Mesodermal cell (in vitro differentiated cells): Measurements from ENCODE around the gene H2AZ2.
"Not testable (repeated sequence)": the region's sequence is repeated elsewhere in the genome, so short reads cannot be mapped to it uniquely, and the experiment has no call there.

Source experiments
- H3K27ac ChIP-seq: 2 replicates; pipeline ENCODE4 v1.7.0; 2013; ENCODE audit warnings: mild to moderate bottlenecking, low read depth, low read length, moderate library complexity; ENCODE audit not compliant: severe bottlenecking
- H3K36me3 ChIP-seq: 2 replicates; pipeline ENCODE4 v1.7.1; 2013; ENCODE audit warnings: mild to moderate bottlenecking, low read length, moderate library complexity; ENCODE audit not compliant: control insufficient read depth, insufficient read depth
- H3K4me1 ChIP-seq: one replicate; pipeline ENCODE4 v1.7.1; 2013; ENCODE audit warnings: mild to moderate bottlenecking, low read length; ENCODE audit not compliant: insufficient read depth, control insufficient read depth, poor library complexity, severe bottlenecking
- H3K4me3 ChIP-seq: 2 replicates; pipeline ENCODE4 v1.7.0; 2013; ENCODE audit warnings: low read length, control low read depth, mild to moderate bottlenecking; ENCODE audit not compliant: insufficient read depth, poor library complexity, severe bottlenecking; ENCODE audit errors: extremely low read depth
- H3K9me3 ChIP-seq: 2 replicates; pipeline ENCODE4 v1.7.1; 2013; ENCODE audit warnings: mild to moderate bottlenecking, low read length, moderate library complexity; ENCODE audit not compliant: control insufficient read depth
- WGBS, 2 experiments: methylation state at CpG; one replicate each; pipeline ENCODE4 v1.1.5; 2013; ENCODE audit warnings: missing lambda C conversion rate in 2 of 2; ENCODE audit not compliant: insufficient coverage in 2 of 2; 5-methylcytosine and 5-hydroxymethylcytosine counted together

Gene H2AZ2

DNA sequence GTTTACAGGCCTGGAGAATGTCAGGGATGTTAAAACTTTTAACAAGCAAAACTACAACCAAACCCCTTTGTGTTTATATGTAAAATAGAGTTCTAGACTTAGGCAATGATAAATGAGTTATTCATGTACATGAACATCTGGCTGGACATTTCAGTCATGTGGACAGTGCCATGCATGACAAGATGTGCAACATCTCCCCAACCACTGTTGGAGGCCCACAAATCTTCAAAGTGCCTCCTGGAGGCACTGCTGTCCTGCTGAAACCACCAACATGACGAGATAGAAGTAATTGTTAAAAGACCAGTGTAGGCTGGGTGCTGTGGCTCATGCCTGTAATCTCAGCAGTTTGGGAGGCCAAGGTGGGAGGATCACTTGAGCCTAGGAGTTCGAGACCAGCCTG lies 33.0 kb downstream of the H2AZ2 start:
- H3K36me3 ChIP-seq: no peaks in the 10 kb centered on the region
- no peaks in the 10 kb centered on the region for H3K4me1 ChIP-seq
- WGBS, 2 experiments: 89% methylated on average over 2 of the region's 2 CpGs
- H3K4me3 ChIP-seq: no peak overlapping the region
- no peak overlapping the region for H3K27ac ChIP-seq
- no peaks in the 10 kb centered on the region for H3K9me3 ChIP-seq

DNA sequence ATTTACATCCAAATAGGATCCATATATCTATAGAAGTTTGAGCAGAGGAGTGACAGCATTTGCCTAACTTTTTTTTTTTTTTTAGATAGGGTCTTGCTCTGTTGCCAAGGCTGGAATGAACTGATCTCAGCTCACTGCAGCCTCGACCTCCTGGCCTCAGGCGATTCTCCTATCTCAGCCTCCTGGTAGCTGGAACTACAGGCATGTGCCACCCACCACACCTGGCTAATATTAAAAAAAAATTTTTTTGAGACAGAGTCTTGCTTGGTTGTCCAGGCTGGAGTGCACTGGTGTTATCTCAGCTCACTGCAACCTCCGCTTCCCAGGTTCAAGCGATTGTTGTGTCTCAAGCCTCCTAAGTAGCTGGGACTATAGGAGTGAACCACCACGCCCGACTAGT lies 36.3 kb downstream of the H2AZ2 start:
- H3K27ac ChIP-seq: no peak overlapping the region
- no peaks in the 10 kb centered on the region for H3K9me3 ChIP-seq
- no peak overlapping the region for H3K4me3 ChIP-seq
- no peaks in the 10 kb centered on the region for H3K36me3 ChIP-seq
- H3K4me1 ChIP-seq: no peaks in the 10 kb centered on the region
- 85 to 96% methylated on average over 4 to 6 of the region's 6 CpGs for WGBS, 2 experiments

- Histone ChIP-seq H3K27ac (no peak overlapping the region), H3K9me3 (no peaks in the 10 kb centered on the region), H3K4me3 (no peak overlapping the region), H3K4me1 (no peaks in the 10 kb centered on the region), H3K36me3 (no peaks in the 10 kb centered on the region)
Measured at GRCh38 chr7:44811093-44811492, 36.8 kb downstream of the H2AZ2 start.

- H3K9me3 ChIP-seq: no peaks in the 10 kb centered on the region
- no peaks in the 10 kb centered on the region for H3K4me1 ChIP-seq
- WGBS, 2 experiments: 85 to 93% methylated on average over 4 of the region's 4 CpGs
- peaks cover 2% of the 10 kb centered on the region for H3K36me3 ChIP-seq
- no peak overlapping the region for H3K27ac ChIP-seq
- no peak overlapping the region for H3K4me3 ChIP-seq
Measured at GRCh38 chr7:44808914-44809393, 38.9 kb downstream of the H2AZ2 start.

- Histone ChIP-seq H3K9me3 (no peaks in the 10 kb centered on the region), H3K36me3 (peaks cover 31% of the 10 kb centered on the region), H3K4me3 (no peak overlapping the region), H3K27ac (no peak overlapping the region), H3K4me1 (peaks cover 6% of the 10 kb centered on the region)
- 91 to 100% methylated on average over 3 to 5 of the region's 5 CpGs for WGBS, 2 experiments
Measured at GRCh38 chr7:44805950-44806349, 41.9 kb downstream of the H2AZ2 start.

DNA sequence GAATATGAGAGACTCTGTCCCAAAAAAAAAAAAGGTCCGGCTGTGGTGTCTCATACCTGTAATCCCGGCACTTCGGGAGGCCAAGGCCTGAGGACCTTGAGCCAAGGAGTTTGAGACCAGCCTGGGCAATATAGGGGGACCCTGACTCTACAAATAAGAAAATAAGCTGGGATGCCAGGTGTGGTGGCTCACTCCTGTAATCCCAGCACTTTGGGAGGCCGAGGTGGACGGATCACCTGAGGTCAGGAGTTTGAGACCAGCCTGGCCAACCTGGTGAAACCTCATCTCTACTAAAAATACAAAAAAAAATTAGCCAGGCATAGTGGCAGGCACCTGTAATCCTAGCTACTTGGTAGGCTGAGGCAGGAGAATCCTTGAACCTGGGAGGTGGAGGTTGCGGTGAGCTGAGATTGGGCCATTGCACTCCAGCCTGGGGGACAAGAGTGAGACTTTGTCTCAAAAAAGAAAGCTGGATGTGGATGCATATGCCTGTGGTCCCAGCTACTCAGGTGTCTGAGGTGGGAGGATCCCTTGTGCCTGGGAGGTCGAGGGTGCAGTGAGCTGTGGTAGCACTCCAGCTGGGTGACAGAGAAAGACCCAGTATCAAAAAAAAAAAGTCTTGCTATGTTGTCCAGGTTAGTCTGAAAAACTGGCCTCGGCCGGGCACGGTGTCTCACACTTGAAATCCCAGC lies 43.9 kb downstream of the H2AZ2 start:
- Histone ChIP-seq H3K4me1 (peaks cover 13% of the 10 kb centered on the region), H3K36me3 (peaks cover 51% of the 10 kb centered on the region)

GRCh38 chr7:44802418-44803025 lies 45.4 kb downstream of the H2AZ2 start:
- Histone ChIP-seq H3K9me3 (no peaks in the 10 kb centered on the region), H3K27ac (peak overlapping the region; percentile 16), H3K36me3 (peaks cover 65% of the 10 kb centered on the region), H3K4me3 (no peak overlapping the region), H3K4me1 (peaks cover 13% of the 10 kb centered on the region)
- 100% methylated on average over 2 to 3 of the region's 5 CpGs for WGBS, 2 experiments

More for the DNA sequence above, 43.9 kb downstream of the H2AZ2 start:
- 92 to 97% methylated on average over 9 to 10 of the region's 10 CpGs for WGBS, 2 experiments
- H3K9me3 ChIP-seq, H3K4me3 ChIP-seq, H3K27ac ChIP-seq: not testable (repeated sequence)

DNA sequence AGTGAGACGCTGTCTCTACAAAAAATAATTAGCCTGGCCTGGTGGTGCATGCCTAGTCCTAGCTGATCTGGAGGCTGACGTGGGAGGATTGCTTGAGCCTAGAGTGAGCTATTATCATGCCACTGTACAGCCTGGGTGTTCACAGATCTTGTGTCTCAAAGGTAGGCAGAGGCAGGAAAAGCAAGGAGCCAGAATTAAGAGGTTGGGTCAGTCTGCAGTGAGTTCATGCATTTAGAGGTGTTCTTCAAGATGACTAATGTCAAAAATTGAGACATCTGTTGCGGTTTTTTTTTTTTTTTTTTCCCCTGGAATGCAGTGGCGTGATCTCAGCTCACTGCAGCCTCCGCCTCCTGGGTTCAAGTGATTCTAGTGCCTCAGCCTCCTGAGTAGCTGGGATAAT lies 46.0 kb downstream of the H2AZ2 start:
- Histone ChIP-seq H3K9me3 (no peaks in the 10 kb centered on the region), H3K27ac (peak overlapping the region; percentile 23), H3K36me3 (peaks cover 66% of the 10 kb centered on the region), H3K4me1 (peaks cover 13% of the 10 kb centered on the region), H3K4me3 (no peak overlapping the region)
- WGBS, 2 experiments: 90 to 100% methylated on average over 3 to 4 of the region's 5 CpGs

DNA sequence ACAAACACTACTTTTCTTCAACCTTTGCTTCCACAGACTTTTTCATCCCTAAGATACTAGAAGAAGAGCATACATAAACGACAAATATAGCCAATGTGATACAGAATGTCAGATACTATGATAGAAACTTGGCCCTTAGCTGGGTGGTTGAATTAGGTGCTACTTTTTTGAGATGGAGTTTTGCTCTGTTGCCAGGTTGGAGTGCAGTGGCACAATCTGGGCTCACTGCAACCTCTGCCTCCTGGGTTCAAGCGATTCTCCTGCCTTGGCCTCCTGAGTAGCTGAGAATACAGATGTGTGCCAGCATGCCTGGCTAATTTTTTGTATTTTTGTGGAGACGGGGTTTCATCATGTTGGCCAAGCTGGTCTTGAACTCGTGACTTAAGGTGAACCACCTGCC lies 47.9 kb downstream of the H2AZ2 start:
- Histone ChIP-seq H3K36me3 (peaks cover 66% of the 10 kb centered on the region), H3K4me3 (no peak overlapping the region), H3K9me3 (no peaks in the 10 kb centered on the region), H3K4me1 (peaks cover 13% of the 10 kb centered on the region), H3K27ac (peak overlapping the region; percentile 5)
- WGBS, 2 experiments: 92 to 96% methylated on average over 3 of the region's 4 CpGs

- peaks cover 63% of the 10 kb centered on the region for H3K36me3 ChIP-seq
- peak overlapping the region; percentile 43 for H3K27ac ChIP-seq
- WGBS, 2 experiments: 50% methylated on average over 1 of the region's 2 CpGs; no CpG with 5 or more reads in 1 of the 2 experiments
- peak overlapping the region; percentile 89 for H3K4me3 ChIP-seq
- no peaks in the 10 kb centered on the region for H3K9me3 ChIP-seq
- H3K4me1 ChIP-seq: peaks cover 13% of the 10 kb centered on the region
Measured at GRCh38 chr7:44798649-44799305, 49.1 kb downstream of the H2AZ2 start.
